Immature natural killer cell (primary cell): ENCODE measurements around the gene PEX3. TPM values are rescaled to one million over a fixed set of nuclear protein-coding genes. Genes with fewer than 3 reads are reported as not detected.
"Not testable (repeated sequence)": the region's sequence is repeated elsewhere in the genome, so short reads cannot be mapped to it uniquely, and the experiment has no call there.

Experiments used
- DNase-seq, 3 donors: peaks; one replicate each; pipeline ENCODE4 v3.0.0; 2022; ENCODE audit warnings: mixed read lengths in 1 of 3
- H3K27ac Mint-ChIP-seq, 6 donors: one replicate each; pipeline ENCODE4 v1.8.0; 2020; ENCODE audit warnings: mixed read lengths in 6 of 6, mild to moderate bottlenecking in 5 of 6, inconsistent platforms in 4 of 6, moderate library complexity in 3 of 6
- H3K27me3 Mint-ChIP-seq, 3 donors: one replicate each; pipeline ENCODE4 v1.8.0; 2020 to 2021; ENCODE audit warnings: low read depth in 3 of 3, mild to moderate bottlenecking in 3 of 3, mixed read lengths in 3 of 3, moderate library complexity in 3 of 3, inconsistent platforms in 1 of 3
- H3K36me3 Mint-ChIP-seq, 3 donors: one replicate each; pipeline ENCODE4 v1.8.0; 2020; ENCODE audit warnings: mixed read lengths in 3 of 3, inconsistent platforms in 2 of 3, mild to moderate bottlenecking in 2 of 3
- H3K4me1 Mint-ChIP-seq, 2 donors: one replicate each; pipeline ENCODE4 v1.8.0; 2020; ENCODE audit warnings: inconsistent platforms in 2 of 2, mild to moderate bottlenecking in 2 of 2, mixed read lengths in 2 of 2, moderate library complexity in 1 of 2
- H3K4me3 Mint-ChIP-seq, 5 donors: one replicate each; pipeline ENCODE4 v1.8.0; 2020; ENCODE audit warnings: mild to moderate bottlenecking in 5 of 5, mixed read lengths in 5 of 5, inconsistent platforms in 3 of 5, moderate library complexity in 3 of 5
- H3K9me3 Mint-ChIP-seq, 6 donors: one replicate each; pipeline ENCODE4 v1.8.0; 2020; ENCODE audit warnings: mild to moderate bottlenecking in 6 of 6, mixed read lengths in 6 of 6, inconsistent platforms in 4 of 6, moderate library complexity in 3 of 6
- polyA plus RNA-seq, 3 donors: library from polyadenylated mRNA; unstranded; fragments of 300-500 nt; fragmentation: Illumina TruSeq; gene quantifications; one replicate each; pipeline ENCODE4 v1.2.3, GENCODE V29; 2021

PEX3 gene
- polyA plus RNA-seq, 3 donors from 2014 or later: 12.5 to 16.6 (median 14.2) TPM

- H3K4me1 Mint-ChIP-seq: no peaks in the 10 kb centered on the region
- H3K36me3 Mint-ChIP-seq: peaks cover 0 to 16% (median 9%) of the 10 kb centered on the region in 3 donors
- DNase-seq: peak; percentile 51 to 66 (median 59)
- H3K4me3 Mint-ChIP-seq: no peak overlapping the region
- no peaks in the 10 kb centered on the region for H3K27me3 Mint-ChIP-seq
- no peak overlapping the region for H3K27ac Mint-ChIP-seq
- no peaks in the 10 kb centered on the region for H3K9me3 Mint-ChIP-seq
These were observed 23.3 kb upstream of the PEX3 start for GRCh38 chr6:143427109-143427817.

GRCh38 chr6:143429970-143430369, 20.6 kb upstream of the PEX3 start:
- DNase-seq: no peak
- Mint-ChIP-seq H3K4me3 (no peak overlapping the region), H3K27me3 (no peaks in the 10 kb centered on the region), H3K27ac (no peak overlapping the region), H3K4me1 (no peaks in the 10 kb centered on the region), H3K9me3 (no peaks in the 10 kb centered on the region), H3K36me3 (peaks cover 3 to 19% (median 14%) of the 10 kb centered on the region in 3 donors)

GRCh38 chr6:143431226-143431625, 19.4 kb upstream of the PEX3 start:
- no peaks in the 10 kb centered on the region for H3K27me3 Mint-ChIP-seq
- peaks cover 3 to 17% (median 14%) of the 10 kb centered on the region in 3 donors for H3K36me3 Mint-ChIP-seq
- H3K9me3 Mint-ChIP-seq: no peaks in the 10 kb centered on the region
- DNase-seq: no peak
- no peak overlapping the region for H3K4me3 Mint-ChIP-seq
- H3K27ac Mint-ChIP-seq: no peak overlapping the region
- H3K4me1 Mint-ChIP-seq: no peaks in the 10 kb centered on the region

- DNase-seq: no peak
- Mint-ChIP-seq H3K4me3 (no peak overlapping the region), H3K9me3 (no peaks in the 10 kb centered on the region), H3K36me3 (peaks cover 3 to 20% (median 18%) of the 10 kb centered on the region in 3 donors), H3K4me1 (no peaks in the 10 kb centered on the region), H3K27me3 (no peaks in the 10 kb centered on the region), H3K27ac (no peak overlapping the region)
These were observed 18.0 kb upstream of the PEX3 start for GRCh38 chr6:143432588-143432987.

- Mint-ChIP-seq H3K36me3 (peaks cover 6 to 24% (median 9%) of the 10 kb centered on the region in 3 donors), H3K9me3 (no peaks in the 10 kb centered on the region), H3K27me3 (peaks cover 0 to 2% (median 0%) of the 10 kb centered on the region in 3 donors), H3K27ac (no peak overlapping the region), H3K4me3 (no peak overlapping the region), H3K4me1 (peaks cover 8 to 11% of the 10 kb centered on the region in 2 donors)
- DNase-seq: no peak
These were observed 9.6 kb upstream of the PEX3 start for GRCh38 chr6:143441010-143441409.

- peak in 1 of 3 donors; percentile 5 for DNase-seq
- no peaks in the 10 kb centered on the region for H3K9me3 Mint-ChIP-seq
- no peak overlapping the region for H3K4me3 Mint-ChIP-seq
- peaks cover 4 to 20% (median 6%) of the 10 kb centered on the region in 3 donors for H3K36me3 Mint-ChIP-seq
- H3K27me3 Mint-ChIP-seq: peaks cover 0 to 2% (median 0%) of the 10 kb centered on the region in 3 donors
- peaks cover 8 to 11% of the 10 kb centered on the region in 2 donors for H3K4me1 Mint-ChIP-seq
- H3K27ac Mint-ChIP-seq: peak overlapping the region in 3 of 6 donors; percentile 2 to 52 (median 31)
These were observed 8.7 kb upstream of the PEX3 start for GRCh38 chr6:143441680-143442545.

- H3K27ac Mint-ChIP-seq: no peak overlapping the region
- peaks cover 8 to 11% of the 10 kb centered on the region in 2 donors for H3K4me1 Mint-ChIP-seq
These were observed 7.5 kb upstream of the PEX3 start for GRCh38 chr6:143443096-143443495.

GRCh38 chr6:143447865-143448264, 2.7 kb upstream of the PEX3 start:
- H3K4me3 Mint-ChIP-seq, H3K9me3 Mint-ChIP-seq, H3K36me3 Mint-ChIP-seq, H3K27ac Mint-ChIP-seq, DNase-seq: not testable (repeated sequence)
- Mint-ChIP-seq H3K27me3 (peaks cover 3 to 10% (median 6%) of the 10 kb centered on the region in 3 donors), H3K4me1 (peaks cover 29 to 38% of the 10 kb centered on the region in 2 donors)

More at GRCh38 chr6:143443096-143443495, 7.5 kb upstream of the PEX3 start:
- no peak for DNase-seq
- Mint-ChIP-seq H3K27me3 (peaks cover 0 to 1% (median 0%) of the 10 kb centered on the region in 3 donors), H3K4me3 (no peak overlapping the region), H3K9me3 (no peaks in the 10 kb centered on the region), H3K36me3 (peaks cover 4 to 20% (median 6%) of the 10 kb centered on the region in 3 donors)

- peaks cover 3 to 10% (median 6%) of the 10 kb centered on the region in 3 donors for H3K27me3 Mint-ChIP-seq
- DNase-seq: no peak
- H3K4me3 Mint-ChIP-seq: peak overlapping the region; percentile 93 to 100 (median 98)
- H3K9me3 Mint-ChIP-seq: no peaks in the 10 kb centered on the region
- no peaks in the 10 kb centered on the region for H3K36me3 Mint-ChIP-seq
- peak overlapping the region in 2 of 6 donors; percentile 89 to 94 for H3K27ac Mint-ChIP-seq
- peaks cover 31 to 44% of the 10 kb centered on the region in 2 donors for H3K4me1 Mint-ChIP-seq
These were observed 1.4 kb upstream of the PEX3 start for GRCh38 chr6:143449082-143449713.

- H3K4me3 Mint-ChIP-seq: peak overlapping the region; percentile 93 to 100 (median 98)
- H3K9me3 Mint-ChIP-seq: no peaks in the 10 kb centered on the region
- H3K36me3 Mint-ChIP-seq: no peaks in the 10 kb centered on the region
- peaks cover 3 to 10% (median 6%) of the 10 kb centered on the region in 3 donors for H3K27me3 Mint-ChIP-seq
- peak overlapping the region; percentile 89 to 97 (median 95) for H3K27ac Mint-ChIP-seq
- peaks cover 35 to 51% of the 10 kb centered on the region in 2 donors for H3K4me1 Mint-ChIP-seq
- DNase-seq: peak; percentile 33 to 53 (median 41)
These were observed 722 bp upstream of the PEX3 start for GRCh38 chr6:143449714-143450452.

GRCh38 chr6:143451531-143451930, 926 bp downstream of the PEX3 start:
- Mint-ChIP-seq H3K4me1 (peaks cover 35 to 53% of the 10 kb centered on the region in 2 donors), H3K36me3 (no peaks in the 10 kb centered on the region), H3K27ac (peak overlapping the region; percentile 89 to 97 (median 95)), H3K27me3 (peaks cover 3 to 10% (median 6%) of the 10 kb centered on the region in 3 donors), H3K4me3 (peak overlapping the region; percentile 93 to 100 (median 98)), H3K9me3 (no peaks in the 10 kb centered on the region)
- no peak for DNase-seq

- H3K36me3 Mint-ChIP-seq: peaks cover 0 to 16% (median 9%) of the 10 kb centered on the region in 3 donors
These were observed 7.2 kb downstream of the PEX3 start for GRCh38 chr6:143457563-143458359.

More at GRCh38 chr6:143457563-143458359, 7.2 kb downstream of the PEX3 start:
- H3K27me3 Mint-ChIP-seq: peaks cover 0 to 1% (median 0%) of the 10 kb centered on the region in 3 donors
- H3K9me3 Mint-ChIP-seq: no peaks in the 10 kb centered on the region
- H3K27ac Mint-ChIP-seq: no peak overlapping the region
- H3K4me3 Mint-ChIP-seq: no peak overlapping the region
- H3K4me1 Mint-ChIP-seq: peaks cover 7 to 22% of the 10 kb centered on the region in 2 donors
- no peak for DNase-seq
